Regular cardiac myocyte (primary cell): Measurements from ENCODE around the gene IFITM10. TPM values are rescaled to one million over a fixed set of nuclear protein-coding genes. Genes with fewer than 3 reads are reported as not detected.

Source experiments
- total RNA-seq: library from RNA; depleted of rRNA; stranded (reverse); fragments of >200 nt; gene quantifications from 2 replicates; pipeline ENCODE4 v1.2.3, GENCODE V29; 2014

Gene IFITM10
- total RNA-seq = 1.7 and 2.8 TPM in 2 replicates

GRCh38 chr11:1750481-1750839, at the start of gene IFITM10:
IFITM10 (minus strand) TSS chr11:1750595; CDS start chr11:1750442, 153 bp downstream.

DNA sequence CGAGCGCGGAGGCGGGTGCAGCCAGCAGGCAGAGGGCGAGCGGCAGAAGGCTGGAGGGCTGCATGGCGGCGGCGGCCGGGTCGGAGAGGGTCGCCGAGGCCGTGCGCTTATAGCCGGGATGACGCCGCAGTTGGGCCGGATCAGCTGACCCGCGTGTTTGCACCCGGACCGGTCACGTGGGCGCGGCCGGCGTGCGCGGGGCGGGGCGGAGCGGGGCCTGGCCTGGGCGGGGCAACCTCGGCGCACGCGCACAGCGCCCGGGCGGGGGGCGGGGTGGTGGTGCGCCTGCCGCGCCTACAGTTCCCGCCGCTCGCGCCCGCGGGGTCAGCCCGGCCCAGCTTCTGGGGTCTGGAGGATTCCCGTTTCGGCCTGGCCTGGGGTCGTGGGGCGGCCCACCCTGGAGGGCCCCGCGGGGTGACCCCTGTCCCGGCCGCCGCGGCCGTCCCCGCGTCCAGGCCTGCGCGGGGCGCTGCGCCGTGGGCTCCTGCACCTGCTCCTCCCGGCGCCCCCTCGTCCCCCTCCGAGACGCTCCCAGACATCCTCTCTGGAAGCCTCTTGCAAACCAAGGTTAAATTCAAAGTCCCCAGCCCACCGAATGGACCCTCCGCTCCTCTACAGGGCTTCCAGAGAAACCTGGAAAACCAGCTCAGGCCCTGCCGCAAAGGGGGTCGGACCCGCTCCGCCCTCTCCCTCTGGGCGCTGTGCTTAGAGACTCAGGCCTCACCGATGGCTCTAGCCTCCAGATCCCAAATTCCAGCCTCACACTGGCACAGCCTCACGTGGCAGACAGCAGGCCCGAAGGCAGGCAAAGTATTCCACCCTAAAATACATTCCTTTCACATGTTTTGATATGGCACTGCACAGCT, 13.6 kb upstream of the IFITM10 start, which contains the start of gene CTSD:
Gene CTSD, minus strand, starts transcription at position 132 of the 866 bp plus-strand sequence. Its CDS starts 68 bp downstream, at position 64.

GRCh38 chr11:1696608-1697570, 53.5 kb downstream of the IFITM10 start, which contains the start of gene KRTAP5-6:
KRTAP5-6 (plus strand) TSS chr11:1697195; CDS start chr11:1697246, 51 bp downstream.

Other genes with a start within 250 kb of the IFITM10 start
- 0.28 and 0.38 TPM in 2 replicates for gene DUSP8, start 178.3 kb downstream of the IFITM10 start, total RNA-seq
- not detected in 2 replicates for gene KRTAP5-1, start 165.3 kb downstream of the IFITM10 start, total RNA-seq
- gene KRTAP5-2, start 152.3 kb downstream of the IFITM10 start, total RNA-seq = not detected in 2 replicates
- not detected in 2 replicates for gene KRTAP5-3, start 142.1 kb downstream of the IFITM10 start, total RNA-seq
- gene KRTAP5-4, start 128.5 kb downstream of the IFITM10 start, total RNA-seq = not detected in 2 replicates
- gene KRTAP5-5, start 120.8 kb downstream of the IFITM10 start, total RNA-seq = not detected in 2 replicates
- not detected in 2 replicates for gene KRTAP5-6, start 53.4 kb downstream of the IFITM10 start, total RNA-seq
- gene CTSD, start 13.3 kb upstream of the IFITM10 start, total RNA-seq = 95.1 and 355 TPM in 2 replicates
- not detected in 2 replicates for gene SYT8, start 84.4 kb upstream of the IFITM10 start, total RNA-seq
- gene TNNI2, start 88.4 kb upstream of the IFITM10 start, total RNA-seq = not detected in 2 replicates
- gene LSP1, start 102.5 kb upstream of the IFITM10 start, total RNA-seq = 0.85 and 1.3 TPM in 2 replicates
- not detected in 2 replicates for gene PRR33, start 141.3 kb upstream of the IFITM10 start, total RNA-seq
- gene TNNT3, start 169.1 kb upstream of the IFITM10 start, total RNA-seq = 0.56 TPM in 1 of 2 replicates, not detected in the other
- gene MRPL23, start 196.7 kb upstream of the IFITM10 start, total RNA-seq = 76.1 and 199 TPM in 2 replicates
- 9.2 and 52.7 TPM in 2 replicates for gene H19, start 247.2 kb upstream of the IFITM10 start, total RNA-seq